Measurements from ENCODE around the gene PPP2R2C.

Gene PPP2R2C

GRCh38 chr4:6324461-6324998, 147.9 kb downstream of the PPP2R2C start:
- H3K36me3 ChIP-seq: no peaks in the 10 kb centered on the region
- TF ChIP-seq CTCF (IDR thresholded peaks at IDR 0.05; ENCODE audit: low read depth, low read length): no peak
- H3K4me1 ChIP-seq: no peaks in the 10 kb centered on the region
- no peaks in the 10 kb centered on the region for H3K9me3 ChIP-seq
- H3K4me3 ChIP-seq (ENCODE audit: low read depth, low read length): no peak overlapping the region
- no peaks in the 10 kb centered on the region for H3K27me3 ChIP-seq
- DNase-seq: no peak

GRCh38 chr4:6322761-6323566, 149.4 kb downstream of the PPP2R2C start:
- Histone ChIP-seq H3K9me3 (no peaks in the 10 kb centered on the region), H3K4me1 (no peaks in the 10 kb centered on the region), H3K4me3 (ENCODE audit: low read depth, low read length) (no peak overlapping the region), H3K27me3 (no peaks in the 10 kb centered on the region), H3K36me3 (no peaks in the 10 kb centered on the region)
- no peak for DNase-seq
- no peak for TF ChIP-seq CTCF (IDR thresholded peaks at IDR 0.05; ENCODE audit: low read depth, low read length)

GRCh38 chr4:6322067-6322760, 150.2 kb downstream of the PPP2R2C start:
- DNase-seq: no peak
- Histone ChIP-seq H3K36me3 (no peaks in the 10 kb centered on the region), H3K4me3 (ENCODE audit: low read depth, low read length) (no peak overlapping the region), H3K27me3 (no peaks in the 10 kb centered on the region), H3K4me1 (no peaks in the 10 kb centered on the region), H3K9me3 (no peaks in the 10 kb centered on the region)
- no peak for TF ChIP-seq CTCF (IDR thresholded peaks at IDR 0.05; ENCODE audit: low read depth, low read length)

- Histone ChIP-seq H3K4me1 (no peaks in the 10 kb centered on the region), H3K4me3 (ENCODE audit: low read depth, low read length) (no peak overlapping the region), H3K9me3 (no peaks in the 10 kb centered on the region), H3K36me3 (no peaks in the 10 kb centered on the region), H3K27me3 (no peaks in the 10 kb centered on the region)
- DNase-seq: no peak
- no peak for TF ChIP-seq CTCF (IDR thresholded peaks at IDR 0.05; ENCODE audit: low read depth, low read length)
These were observed 151.1 kb downstream of the PPP2R2C start for GRCh38 chr4:6321361-6321760.

GRCh38 chr4:6320663-6321062, 151.8 kb downstream of the PPP2R2C start:
- H3K27me3 ChIP-seq: no peaks in the 10 kb centered on the region
- DNase-seq: no peak
- H3K9me3 ChIP-seq: no peaks in the 10 kb centered on the region
- H3K36me3 ChIP-seq: no peaks in the 10 kb centered on the region
- H3K4me1 ChIP-seq: no peaks in the 10 kb centered on the region
- no peak overlapping the region for H3K4me3 ChIP-seq (ENCODE audit: low read depth, low read length)
- TF ChIP-seq CTCF (IDR thresholded peaks at IDR 0.05; ENCODE audit: low read depth, low read length): no peak
